Ascending aorta (tissue), 2 donors: ENCODE measurements around the gene UQCRFS1. TPM values are rescaled to one million over a fixed set of nuclear protein-coding genes. Genes with fewer than 3 reads are reported as not detected.

Experiments
- DNase-seq, 2 donors: peaks; one replicate each; pipeline ENCODE4 v3.0.0-alpha.2; 2019; ENCODE audit warnings: low spot score in 2 of 2
- H3K27ac ChIP-seq, 2 donors: fragments of 200-600 bp; sonication (generic); one replicate each; pipeline ENCODE4 v1.5.1; 2016 to 2017; ENCODE audit warnings: mild to moderate bottlenecking in 1 of 2
- H3K27me3 ChIP-seq: fragments of 200-600 bp; sonication (generic); one replicate; pipeline ENCODE4 v1.5.1; 2017
- H3K36me3 ChIP-seq, 2 donors: fragments of 200-600 bp; sonication (generic); one replicate each; pipeline ENCODE4 v1.5.1; 2016
- H3K4me1 ChIP-seq, 2 donors: fragments of 200-600 bp; sonication (generic); one replicate each; pipeline ENCODE4 v1.5.1; 2016 to 2017; ENCODE audit warnings: mild to moderate bottlenecking in 1 of 2
- H3K4me3 ChIP-seq, 2 donors: fragments of 200-600 bp; sonication (generic); one replicate each; pipeline ENCODE4 v1.5.1; 2016 to 2017; ENCODE audit warnings: mild to moderate bottlenecking in 1 of 2
- H3K9me3 ChIP-seq, 2 donors: fragments of 200-600 bp; sonication (generic); one replicate each; pipeline ENCODE4 v1.5.1; 2016
- CTCF ChIP-seq, 3 experiments: fragments of 200-600 bp in 2 of 3; fragments of 450-650 bp in 1 of 3; sonication (generic) in 2 of 3; IDR thresholded peaks; one replicate each; pipeline ENCODE4 v1.5.1; 2016 to 2019; ENCODE audit warnings: antibody characterized with exemption in 3 of 3, mild to moderate bottlenecking in 1 of 3, moderate library complexity in 1 of 3
- intact Hi-C: fragments of 100-400 bp; cut with DNase I; formaldehyde crosslinking; loops from one replicate; pipeline ENCODE4 v1.15.1; 2023
- total RNA-seq: library from RNA; depleted of rRNA; stranded (reverse); fragments of >200 nt; gene quantifications from one replicate; pipeline ENCODE4 v1.1.0, GENCODE V29; 2016

Gene UQCRFS1
- 21.4 TPM for total RNA-seq

GRCh38 chr19:29212648-29213573 lies at the start of gene UQCRFS1:
Gene UQCRFS1, minus strand, starts transcription at chr19:29213151. Its CDS starts 33 bp downstream, at chr19:29213118.
- H3K27ac ChIP-seq = peak within 1 kb of the TSS; percentile 86 to 92
- TF ChIP-seq CTCF (IDR thresholded peaks at IDR 0.05) = no peak
- peak within 1 kb of the TSS; percentile 70 to 92 for H3K4me3 ChIP-seq
- H3K4me1 ChIP-seq = peaks cover 0 to 5% of the 10 kb centered on the region in 2 donors
- intact Hi-C loops = loop anchor here (2.0 to 10.0 kb wide), 2 partner anchors 392 to 504 kb away; partner anchors contain the start of gene POP4
- H3K9me3 ChIP-seq = no peaks in the 10 kb centered on the region
- DNase-seq = peak; percentile 73 to 96
- no peaks in the 10 kb centered on the region for H3K36me3 ChIP-seq
- H3K27me3 ChIP-seq = no peaks in the 10 kb centered on the region

DNA sequence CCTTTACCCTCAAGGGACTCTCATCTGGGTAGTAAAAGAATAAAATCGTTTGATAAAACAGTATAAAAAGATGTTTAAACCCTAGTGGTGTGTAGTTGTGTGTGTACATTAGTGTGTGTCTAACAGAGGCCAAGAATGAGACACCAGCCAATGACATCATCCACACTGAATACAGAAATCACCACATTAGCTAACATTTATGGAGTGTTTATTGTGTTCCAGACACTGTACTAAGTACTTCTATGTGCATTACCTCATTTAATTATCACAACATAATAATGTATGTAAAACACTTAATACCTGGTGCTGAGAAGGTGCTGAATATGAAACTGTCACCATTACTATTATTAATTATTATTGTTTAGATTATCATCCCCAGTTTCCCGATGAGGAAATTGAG lies 49.1 kb upstream of the UQCRFS1 start:
- no peak overlapping the region for H3K4me3 ChIP-seq
- no peaks in the 10 kb centered on the region for H3K9me3 ChIP-seq
- intact Hi-C loops = loop anchor here (10.0 kb wide), 1 partner anchor 527 kb away; no protein-coding TSS in a partner anchor
- no peaks in the 10 kb centered on the region for H3K27me3 ChIP-seq
- H3K27ac ChIP-seq = no peak overlapping the region
- no peaks in the 10 kb centered on the region for H3K36me3 ChIP-seq
- H3K4me1 ChIP-seq = no peaks in the 10 kb centered on the region
- no peak for TF ChIP-seq CTCF (IDR thresholded peaks at IDR 0.05)
- DNase-seq = no peak

- intact Hi-C loops = loop anchor here (10.0 kb wide), 1 partner anchor 526 kb away; no protein-coding TSS in a partner anchor
- Histone ChIP-seq H3K9me3 (no peaks in the 10 kb centered on the region), H3K4me3 (no peak overlapping the region), H3K27me3 (no peaks in the 10 kb centered on the region), H3K4me1 (no peaks in the 10 kb centered on the region), H3K36me3 (no peaks in the 10 kb centered on the region), H3K27ac (no peak overlapping the region)
- no peak for DNase-seq
- TF ChIP-seq CTCF (IDR thresholded peaks at IDR 0.05) = no peak
Measured at GRCh38 chr19:29260477-29261317, 47.7 kb upstream of the UQCRFS1 start.

DNA sequence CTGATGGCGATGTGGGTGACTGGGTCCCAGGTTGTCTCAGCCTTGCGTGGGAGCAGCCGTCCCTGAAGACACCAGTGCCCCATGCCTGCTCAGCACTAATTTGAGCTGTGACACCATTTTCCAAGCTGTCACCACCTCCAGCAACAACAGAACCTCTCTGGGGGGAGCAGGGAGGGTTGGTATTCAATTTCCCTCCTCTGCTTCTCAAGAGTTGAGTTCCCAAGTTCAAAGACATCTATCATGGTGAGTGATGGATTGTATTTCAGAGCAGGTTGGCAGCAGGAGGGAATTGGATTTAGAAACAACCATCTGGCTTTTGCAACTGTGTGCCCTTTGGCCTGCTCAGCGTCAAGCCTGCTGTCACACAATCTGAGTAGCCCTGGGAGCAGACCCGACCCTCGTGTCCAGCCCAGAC lies 46.9 kb upstream of the UQCRFS1 start:
- Histone ChIP-seq H3K36me3 (no peaks in the 10 kb centered on the region), H3K27ac (no peak overlapping the region), H3K4me1 (no peaks in the 10 kb centered on the region), H3K9me3 (no peaks in the 10 kb centered on the region), H3K27me3 (no peaks in the 10 kb centered on the region), H3K4me3 (no peak overlapping the region)
- TF ChIP-seq CTCF (IDR thresholded peaks at IDR 0.05) = no peak
- intact Hi-C loops = loop anchor here (10.0 kb wide), 1 partner anchor 525 kb away; no protein-coding TSS in a partner anchor
- DNase-seq = no peak

- H3K9me3 ChIP-seq = no peaks in the 10 kb centered on the region
- H3K4me3 ChIP-seq = no peak overlapping the region
- H3K4me1 ChIP-seq = no peaks in the 10 kb centered on the region
- no peak for TF ChIP-seq CTCF (IDR thresholded peaks at IDR 0.05)
- DNase-seq = no peak
- no peak overlapping the region for H3K27ac ChIP-seq
- intact Hi-C loops = no loop called here
- no peaks in the 10 kb centered on the region for H3K27me3 ChIP-seq
- H3K36me3 ChIP-seq = no peaks in the 10 kb centered on the region
Measured at GRCh38 chr19:29259153-29259552, 46.2 kb upstream of the UQCRFS1 start.
